ENCODE data around the gene PRKAR1B.

The PRKAR1B gene

GRCh38 chr7:721619-722248 is 5.3 kb downstream of the PRKAR1B start:
- no peak for DNase-seq

GRCh38 chr7:716636-717035 is 10.4 kb downstream of the PRKAR1B start:
- no peak for DNase-seq

DNA sequence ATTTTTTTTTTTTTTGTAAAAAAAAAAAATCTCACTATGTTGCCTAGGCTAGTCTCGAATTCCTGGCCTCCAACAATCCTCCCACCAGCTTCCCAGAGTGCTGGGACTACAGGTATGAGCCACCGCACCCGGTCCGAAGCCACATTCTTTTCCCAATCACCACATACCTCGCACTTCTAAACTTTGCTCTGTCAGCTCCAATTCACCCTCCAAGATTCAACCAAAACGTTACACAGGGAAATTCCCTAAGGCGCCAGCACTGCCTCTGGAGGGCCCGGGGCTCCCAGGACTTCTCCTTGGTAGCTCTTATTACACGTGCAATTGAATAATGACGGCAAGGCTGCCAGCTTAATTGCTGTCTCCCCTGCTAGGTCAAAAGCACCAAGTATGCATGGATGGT is 10.9 kb downstream of the PRKAR1B start:
- no peak for DNase-seq

- no peak for DNase-seq
These were observed 12.8 kb downstream of the PRKAR1B start for GRCh38 chr7:714251-714671.

DNA sequence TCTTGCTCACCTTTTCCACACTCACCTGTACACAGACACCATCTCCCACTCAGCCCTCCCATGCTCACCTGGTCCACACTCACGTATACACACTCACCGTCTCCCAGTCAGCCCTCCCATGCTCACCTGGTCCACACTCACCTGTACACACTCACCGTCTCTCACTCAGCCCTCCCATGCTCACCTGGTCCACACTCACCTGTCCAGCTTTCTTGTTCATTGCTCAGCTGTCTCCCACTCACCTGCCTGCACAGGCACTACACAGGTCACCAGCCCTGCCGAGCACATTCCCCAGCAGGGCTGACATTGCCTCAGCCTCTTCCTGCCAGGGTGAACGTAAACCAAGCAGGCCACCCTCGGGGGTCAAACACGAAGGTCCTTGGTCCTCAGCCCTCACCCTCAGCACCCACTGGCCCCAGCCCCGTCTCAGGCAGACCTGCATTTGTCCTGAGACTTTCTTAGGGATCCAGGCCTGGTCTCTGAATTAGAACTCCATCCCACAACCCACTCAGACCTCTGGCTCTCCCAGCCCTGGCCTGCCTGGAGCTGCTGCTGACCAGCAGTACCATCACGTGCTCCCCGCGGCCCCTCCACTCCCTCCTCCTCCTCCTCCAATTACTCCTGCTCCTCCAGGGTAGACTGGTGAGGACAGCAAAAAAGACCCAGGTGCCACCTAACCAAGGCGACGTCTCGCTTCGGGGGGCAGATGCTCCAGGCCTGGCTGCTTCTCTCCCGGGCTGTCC is 13.4 kb downstream of the PRKAR1B start:
- DNase-seq: no peak

DNA sequence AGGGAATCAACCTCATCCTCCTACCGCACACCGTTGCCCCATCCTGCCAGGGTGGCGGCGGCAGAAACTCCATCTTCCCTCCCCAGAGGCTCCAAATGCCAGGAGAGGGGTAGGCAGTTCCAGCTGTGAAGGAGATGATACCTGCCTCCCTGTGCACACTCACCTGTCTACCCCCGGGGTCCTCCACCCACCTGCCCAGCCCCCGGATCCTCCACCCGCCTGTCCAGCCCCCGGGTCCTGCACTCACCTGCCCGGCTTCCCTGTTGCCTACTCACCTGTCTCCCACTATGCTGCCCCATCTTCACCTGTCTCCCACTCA is 14.0 kb downstream of the PRKAR1B start:
- no peak for DNase-seq

DNA sequence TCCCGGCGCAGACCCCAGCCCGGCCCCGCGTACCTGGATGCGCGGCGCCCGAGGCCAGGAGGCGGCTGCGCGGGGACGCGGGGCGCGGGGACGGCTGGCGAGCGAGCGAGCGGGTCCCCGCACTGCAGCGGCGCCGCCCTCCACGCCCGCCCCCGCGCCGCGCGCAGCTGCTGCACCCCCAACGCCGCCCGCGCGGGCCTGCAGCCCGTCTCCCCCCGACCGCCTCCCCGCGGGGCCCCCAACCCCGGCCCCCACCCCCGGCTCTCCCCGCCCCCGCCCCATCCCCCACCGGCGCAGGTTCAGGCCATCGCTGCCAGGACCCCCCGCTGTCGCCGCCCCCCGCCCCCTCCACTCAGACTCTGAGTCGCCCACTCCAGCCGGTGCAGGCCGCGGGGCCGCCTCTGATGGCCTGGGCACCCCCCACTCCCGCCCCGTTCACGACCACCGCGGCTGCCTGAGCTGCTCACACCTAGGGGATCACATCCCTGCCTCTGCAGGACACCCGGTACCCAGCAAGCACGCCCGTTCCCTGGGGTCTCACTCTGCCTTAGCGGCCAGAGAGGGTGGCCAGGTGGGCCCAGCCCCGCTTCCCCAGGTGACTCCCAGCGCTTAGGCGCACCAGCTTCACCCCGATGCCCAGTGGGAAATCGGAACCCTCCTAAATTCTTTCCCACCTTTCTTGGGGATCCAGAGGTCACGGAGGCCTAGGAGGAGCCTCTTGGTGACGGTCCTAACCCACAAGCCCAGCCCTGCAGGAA is 14.5 kb downstream of the PRKAR1B start:
- DNase-seq: no peak

DNA sequence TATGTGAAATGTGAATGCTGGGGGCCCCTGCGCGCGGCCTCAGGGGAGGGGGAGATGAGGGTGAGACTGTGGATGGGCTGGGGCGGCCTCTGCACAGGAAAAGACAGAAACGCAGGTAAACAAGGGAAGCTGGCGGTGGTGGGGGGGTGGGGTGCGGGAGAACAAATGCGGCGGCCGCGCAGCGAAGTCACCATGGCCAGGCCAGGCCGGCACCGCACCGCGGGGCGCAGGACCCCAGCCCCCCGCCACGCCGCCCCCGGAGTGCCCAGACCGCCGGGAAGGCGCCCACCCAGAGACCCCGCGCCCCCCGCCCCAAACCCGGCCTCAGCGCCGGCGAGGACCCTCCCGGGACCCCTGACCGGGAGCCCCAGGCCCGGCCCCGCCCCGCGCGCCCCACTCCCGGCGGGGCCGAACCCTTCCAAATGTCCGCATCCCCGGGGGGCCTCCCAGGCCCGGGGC is 15.1 kb downstream of the PRKAR1B start:
- no peak for DNase-seq

GRCh38 chr7:711093-711921 is 15.8 kb downstream of the PRKAR1B start:
- DNase-seq: no peak

DNA sequence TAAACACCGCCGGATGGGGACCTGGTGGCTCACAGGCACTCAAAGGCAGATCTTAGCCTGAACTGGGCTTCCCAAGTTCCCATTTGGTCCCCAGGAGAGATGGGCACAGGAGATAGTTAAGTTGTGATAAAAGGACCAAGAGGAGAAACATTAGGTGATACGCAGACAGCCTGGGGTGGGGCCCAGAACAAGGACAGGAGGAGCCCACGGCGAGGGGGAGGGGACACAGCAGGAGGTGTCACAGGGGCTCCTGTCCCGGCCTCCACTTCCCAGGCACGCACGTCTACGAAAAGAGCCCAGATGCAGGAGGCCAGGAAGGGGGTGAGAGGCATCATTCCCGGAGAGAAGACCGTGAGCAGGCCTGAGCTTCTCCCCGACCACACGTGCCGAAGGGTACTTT is 16.9 kb downstream of the PRKAR1B start:
- DNase-seq: no peak

DNA sequence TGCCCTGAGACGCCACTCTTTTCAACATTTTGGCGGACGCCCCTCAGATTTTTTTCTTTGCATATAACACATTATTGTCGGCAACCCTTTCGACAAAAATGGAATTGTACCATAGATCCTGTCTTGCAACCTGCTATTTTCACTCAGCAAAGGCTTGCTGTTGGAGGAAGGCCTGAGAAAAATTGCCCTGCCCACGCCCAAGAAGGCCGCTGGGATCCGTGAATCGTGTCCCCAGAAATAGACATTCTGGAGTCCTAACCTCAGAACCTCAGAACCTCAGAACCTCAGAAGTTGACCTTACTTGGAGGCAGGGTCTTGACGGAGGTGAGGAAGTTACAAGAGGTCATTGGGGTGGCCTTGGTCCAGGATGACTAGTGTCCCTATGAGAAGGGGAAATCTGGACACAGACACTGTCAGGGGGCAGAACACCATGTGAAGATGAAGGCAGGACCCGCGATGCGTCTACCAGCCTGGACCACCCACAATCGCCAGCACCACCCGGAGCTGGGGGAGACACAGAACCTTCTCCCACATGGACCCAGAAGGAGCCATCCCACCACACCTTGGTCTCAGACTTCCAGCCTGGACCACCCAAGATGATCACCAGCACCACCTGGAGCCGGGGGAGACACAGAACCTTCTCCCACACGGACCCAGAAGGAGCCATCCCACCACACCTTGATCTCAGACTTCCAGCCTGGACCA is 19.6 kb downstream of the PRKAR1B start:
- no peak for DNase-seq

DNA sequence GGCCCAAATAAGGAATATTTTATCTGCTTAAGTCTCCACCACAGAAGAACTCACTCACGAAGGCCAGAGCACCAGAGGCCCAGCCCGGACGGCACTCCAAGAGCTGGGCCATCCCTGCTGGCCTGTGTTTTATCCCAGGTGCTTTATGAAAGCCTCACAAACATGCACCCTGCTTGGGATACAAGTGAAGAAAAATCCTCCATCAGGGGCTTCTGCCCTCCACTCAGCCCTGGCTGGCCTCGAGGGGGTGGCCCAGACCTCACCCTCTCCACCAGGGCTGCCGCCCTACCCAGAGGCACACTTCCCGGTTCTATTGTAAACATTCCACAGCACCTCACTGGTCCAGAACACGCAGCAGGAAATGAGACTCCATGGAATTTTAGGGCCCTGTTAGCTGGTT is 20.4 kb downstream of the PRKAR1B start:
- DNase-seq: no peak

GRCh38 chr7:703049-703448 is 24.0 kb downstream of the PRKAR1B start:
- DNase-seq: no peak

DNA sequence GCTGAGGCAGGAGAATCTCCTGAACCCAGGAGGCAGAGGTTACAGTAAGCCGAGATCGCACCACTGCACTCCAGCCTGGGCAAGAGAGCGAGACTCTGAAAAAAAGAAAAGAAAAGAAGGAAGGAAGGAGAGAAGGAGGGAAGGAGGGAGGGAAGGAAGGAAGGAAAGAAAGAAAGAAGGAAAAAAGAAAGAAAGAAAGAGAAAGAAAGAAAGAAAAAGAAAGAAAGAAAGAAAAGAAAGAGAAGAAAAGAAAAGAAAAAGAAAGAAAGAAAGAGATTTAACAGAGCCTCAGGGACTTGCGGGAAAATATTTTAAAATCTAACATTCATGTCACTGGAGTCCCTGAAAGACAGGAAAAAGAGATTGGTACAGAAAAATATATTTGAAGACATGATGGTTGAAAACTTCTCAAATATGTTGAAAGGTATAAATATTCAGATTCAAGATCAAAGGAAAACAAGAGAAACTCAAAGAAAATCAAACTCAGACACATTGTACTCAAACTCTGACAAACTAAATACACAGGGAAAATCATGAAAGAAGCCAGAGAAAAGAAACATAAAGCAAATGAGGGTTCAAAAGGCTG is 25.9 kb downstream of the PRKAR1B start:
- DNase-seq: no peak

DNA sequence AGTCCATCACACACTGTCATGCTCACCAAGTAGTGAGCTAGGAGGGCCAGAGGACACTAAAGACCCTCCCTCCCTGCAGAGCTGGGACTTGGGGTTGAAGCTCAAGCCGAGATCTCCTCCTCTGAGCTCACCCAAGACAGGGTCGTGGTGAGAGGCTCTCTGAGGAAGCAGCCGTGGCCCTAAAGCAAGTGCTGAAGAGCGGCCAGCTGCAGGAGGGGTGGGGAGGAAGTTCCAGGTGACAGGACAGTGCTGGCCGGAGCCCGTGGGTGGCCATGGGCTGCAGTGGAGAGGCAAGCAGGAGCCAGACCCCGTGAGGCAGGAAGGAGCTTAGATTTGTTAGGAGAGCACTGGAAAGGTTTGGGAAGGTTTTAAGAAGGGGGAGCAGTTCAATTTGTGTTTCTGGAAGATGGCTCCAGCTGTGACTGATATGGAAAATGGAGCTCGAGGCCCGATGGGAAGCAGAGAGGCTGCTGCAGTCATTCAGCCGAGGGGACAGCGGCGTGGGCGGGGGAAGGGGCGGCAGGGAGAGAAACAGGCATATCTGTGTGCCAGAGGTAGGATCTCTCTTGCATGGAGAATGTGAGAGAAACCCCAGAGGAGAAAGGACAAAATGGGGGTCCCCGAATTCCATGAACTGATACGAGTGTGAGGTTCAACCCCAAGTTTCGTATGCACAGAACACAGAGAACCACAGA is 27.5 kb downstream of the PRKAR1B start:
- no peak for DNase-seq

- DNase-seq: no peak
These were observed 28.3 kb downstream of the PRKAR1B start for GRCh38 chr7:698515-699475.

DNA sequence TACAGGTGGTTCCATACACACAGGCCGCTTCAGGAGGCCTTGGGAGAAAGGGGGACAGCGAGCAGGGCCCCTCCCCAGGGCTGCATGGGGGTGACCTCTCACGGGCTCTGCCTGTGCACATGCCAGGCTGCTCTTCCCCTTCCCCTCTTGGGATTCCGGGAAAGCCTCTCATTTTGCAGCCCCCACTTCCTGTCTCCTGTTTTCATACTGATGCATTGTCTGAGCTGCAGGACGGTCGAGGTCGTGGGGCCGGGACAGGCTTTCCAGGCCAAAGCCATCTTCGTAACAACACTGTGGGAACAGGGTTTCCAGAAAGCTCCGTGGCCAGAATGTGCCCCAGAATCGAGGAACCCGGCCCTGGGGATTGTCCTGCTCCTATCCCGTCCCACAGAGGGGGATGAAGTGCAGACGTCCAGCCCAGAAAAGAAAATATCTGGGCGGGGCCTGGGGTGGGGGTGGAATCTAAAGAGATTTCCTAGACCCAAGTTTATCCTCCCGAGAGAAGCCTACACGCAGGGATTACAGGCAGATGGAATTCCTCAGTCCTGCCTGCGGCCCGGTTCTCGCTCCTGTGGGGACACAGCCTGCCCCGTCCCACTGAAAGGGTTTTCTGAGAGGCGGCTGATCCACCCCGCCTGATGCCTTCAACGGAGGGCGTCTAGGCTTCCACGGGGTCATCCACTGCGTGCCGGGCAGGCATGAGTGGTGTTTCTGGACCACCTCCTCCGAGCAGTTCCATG is 30.1 kb downstream of the PRKAR1B start:
- no peak for DNase-seq

GRCh38 chr7:696426-696811 is 30.7 kb downstream of the PRKAR1B start:
- DNase-seq: no peak

- no peak for DNase-seq
These were observed 33.8 kb downstream of the PRKAR1B start for GRCh38 chr7:693280-693679.

Measured in NCI-H187 (cell line).